GM18520 (cell line): Measurements from ENCODE around the gene BFSP2.

ENCODE experiments used
- ATAC-seq: cut with Tn5 transposase; IDR thresholded peaks from one replicate; pipeline ENCODE4 v1.9.1; 2021; ENCODE audit not compliant: unreplicated experiment

The BFSP2 gene

DNA sequence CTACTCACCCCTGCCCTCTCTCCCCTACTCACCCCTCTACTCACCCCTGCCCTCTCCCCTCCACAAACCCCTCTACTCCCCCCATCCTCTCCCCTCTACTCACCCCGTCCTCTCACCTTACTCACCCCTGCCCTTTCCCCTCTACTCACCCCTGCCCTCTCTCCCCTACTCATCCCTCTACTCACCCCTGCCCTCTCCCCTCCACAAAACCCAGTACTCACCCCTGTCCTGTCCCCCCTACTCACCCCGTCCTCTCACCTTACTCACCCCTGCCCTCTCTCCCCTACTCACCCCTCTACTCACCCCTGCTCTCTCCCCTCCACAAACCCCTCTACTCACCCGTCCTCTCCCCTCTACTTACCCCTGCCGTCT lies 14.2 kb downstream of the BFSP2 start:
- ATAC-seq = no peak

DNA sequence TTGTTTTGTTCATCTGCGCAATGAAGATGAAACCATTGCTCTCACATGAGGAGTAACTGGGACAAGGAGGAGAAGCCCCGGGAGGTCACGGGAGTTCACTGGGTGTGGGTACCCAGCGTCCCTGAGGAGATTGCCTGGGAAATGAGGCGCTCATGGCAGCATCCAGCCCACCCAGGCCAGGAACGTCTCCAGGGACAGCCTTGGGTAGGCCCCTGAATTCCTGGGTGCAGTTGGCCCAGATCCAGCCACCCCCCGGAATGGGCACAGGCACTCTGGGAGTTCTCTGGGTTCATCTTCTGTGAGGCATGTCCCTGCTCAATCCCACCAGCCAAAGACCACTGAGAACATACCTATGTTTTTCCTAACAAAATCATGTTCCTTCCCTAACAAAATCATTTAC lies 18.5 kb downstream of the BFSP2 start:
- no peak for ATAC-seq

DNA sequence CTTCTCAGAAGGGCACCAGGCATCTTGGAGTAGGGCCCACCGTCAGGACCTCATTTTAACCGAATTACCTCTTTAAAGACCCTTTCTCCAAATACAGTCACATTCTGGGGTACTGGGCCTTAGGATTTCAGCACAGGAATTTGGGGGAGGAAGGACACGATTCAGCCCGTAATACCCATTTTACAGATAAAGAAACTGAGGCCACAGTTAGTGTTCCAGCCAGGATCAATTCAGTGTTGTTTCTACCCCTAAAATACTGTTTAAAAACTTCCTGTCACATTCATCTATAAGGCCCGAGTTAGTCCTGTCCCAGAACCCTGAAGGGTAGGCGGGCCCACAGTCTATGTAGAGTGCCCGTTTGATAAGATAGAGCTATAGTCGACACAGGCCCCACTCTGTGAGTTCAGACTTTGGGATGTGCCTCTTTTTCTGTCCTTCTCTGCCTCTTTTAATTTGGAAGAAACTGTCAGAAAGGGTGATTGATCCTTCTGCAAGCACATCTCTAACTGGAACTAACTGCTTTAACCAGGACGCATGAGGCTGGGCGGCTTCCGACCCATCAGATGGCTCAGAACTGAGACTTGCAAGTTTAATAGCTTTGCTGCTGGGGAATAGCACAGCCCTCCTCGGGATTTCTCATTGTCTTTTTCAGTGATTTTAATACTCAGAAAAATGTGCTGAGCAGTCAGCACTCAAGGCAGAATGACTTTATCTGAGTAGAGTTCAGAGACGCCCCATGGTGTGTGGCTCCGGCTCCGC lies 19.5 kb downstream of the BFSP2 start:
- ATAC-seq = no peak

DNA sequence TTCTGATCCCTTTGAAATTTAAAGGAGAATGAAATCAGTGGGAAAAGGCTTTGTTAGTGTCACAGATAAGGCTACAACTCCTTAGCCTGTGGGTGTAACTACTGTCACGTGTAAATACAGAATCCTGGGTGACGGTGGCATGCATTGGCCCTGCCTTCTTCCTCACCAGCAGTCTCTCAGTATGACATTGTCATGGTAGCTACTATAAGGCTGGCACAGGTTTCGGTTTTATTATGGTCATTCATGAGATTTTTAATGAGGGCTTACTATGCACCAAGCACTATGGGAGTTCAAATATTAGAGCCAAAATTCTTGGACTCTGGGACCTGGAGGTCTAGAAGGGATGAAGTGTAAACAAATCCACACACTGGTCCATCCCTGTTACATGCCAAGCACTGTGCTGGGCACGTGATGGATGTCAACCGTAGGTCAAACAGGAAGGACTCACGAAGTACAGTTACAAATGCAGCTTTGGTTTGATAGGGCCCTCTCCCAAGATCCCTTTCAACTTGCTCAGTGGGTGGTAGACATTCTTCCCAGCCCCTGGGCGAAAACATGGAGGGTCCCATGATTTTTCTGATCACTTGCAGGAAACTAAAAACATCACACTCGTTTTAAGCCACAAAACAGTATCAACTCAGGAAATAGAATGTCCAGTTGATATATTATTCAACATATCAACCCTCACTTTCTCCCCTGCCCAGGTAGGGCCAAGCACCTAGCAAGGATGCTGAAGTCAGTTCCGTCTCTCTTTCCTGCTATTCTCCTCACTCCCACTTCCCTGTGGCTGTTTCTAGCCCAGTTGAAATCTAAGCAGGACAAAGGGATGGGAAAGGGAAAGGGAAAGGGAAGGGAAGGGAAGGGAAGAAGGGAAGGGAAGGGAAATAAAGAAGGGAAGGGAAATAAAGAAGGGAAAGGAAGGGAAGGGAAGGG lies 25.3 kb downstream of the BFSP2 start:
- peak; percentile 67 for ATAC-seq

DNA sequence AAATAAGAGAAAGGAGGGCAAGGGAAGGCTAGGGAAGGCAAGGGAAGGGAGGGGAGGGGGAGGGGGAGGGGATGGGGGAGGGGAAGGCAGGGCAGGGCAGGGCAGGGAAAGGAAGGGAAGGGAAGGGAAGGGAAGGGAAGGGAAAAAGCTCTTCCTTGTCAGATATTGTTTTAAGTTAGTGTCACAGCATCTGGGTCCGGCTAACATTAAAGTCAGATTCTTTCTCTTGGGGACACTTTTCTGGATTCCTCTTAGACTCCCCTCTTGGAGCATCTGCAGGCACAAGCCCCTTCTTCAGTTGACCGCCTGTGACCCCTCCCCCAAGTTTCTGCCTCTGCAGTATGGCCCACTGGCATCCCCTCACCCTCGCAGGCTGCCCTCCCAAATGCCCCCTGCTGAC lies 26.0 kb downstream of the BFSP2 start:
- ATAC-seq = no peak

DNA sequence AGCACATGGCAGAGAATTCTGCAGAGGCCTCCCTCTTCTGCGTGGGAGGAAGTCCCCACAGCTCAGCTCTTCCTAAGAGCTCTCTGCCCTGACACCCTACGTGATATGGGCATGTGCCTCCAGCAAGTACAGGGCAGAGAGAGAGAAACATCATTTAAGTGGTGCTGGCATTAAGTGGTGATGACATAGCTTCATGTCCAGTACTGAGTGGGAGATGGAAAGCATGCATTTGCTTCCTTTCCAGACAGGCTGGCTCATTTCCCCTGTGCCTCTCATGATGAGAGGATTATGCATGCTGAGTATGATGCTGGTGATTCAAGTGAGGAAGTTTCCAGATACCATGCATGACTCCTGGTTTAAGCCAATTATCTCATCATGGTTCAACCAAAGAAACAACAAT lies 26.9 kb downstream of the BFSP2 start:
- no peak for ATAC-seq

DNA sequence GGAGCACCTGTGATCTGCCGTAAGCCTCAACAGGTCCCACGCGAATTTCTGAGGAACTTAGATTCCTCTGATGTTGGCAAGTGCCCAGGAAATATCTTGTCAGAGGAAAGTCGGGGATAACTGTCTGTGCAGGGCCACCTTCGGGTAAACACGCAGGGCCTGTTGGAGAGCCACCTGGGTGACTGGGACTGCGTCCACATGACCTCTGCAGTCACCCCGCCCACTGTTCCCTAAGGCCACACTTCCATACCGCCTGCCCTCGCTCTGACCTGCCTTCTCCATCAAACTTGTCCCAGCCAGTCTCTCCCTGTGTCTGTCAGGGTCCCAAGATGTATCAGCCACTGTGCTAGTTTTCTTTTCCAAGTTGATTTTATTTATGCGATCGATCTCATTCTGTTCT lies 28.7 kb downstream of the BFSP2 start:
- ATAC-seq = no peak

DNA sequence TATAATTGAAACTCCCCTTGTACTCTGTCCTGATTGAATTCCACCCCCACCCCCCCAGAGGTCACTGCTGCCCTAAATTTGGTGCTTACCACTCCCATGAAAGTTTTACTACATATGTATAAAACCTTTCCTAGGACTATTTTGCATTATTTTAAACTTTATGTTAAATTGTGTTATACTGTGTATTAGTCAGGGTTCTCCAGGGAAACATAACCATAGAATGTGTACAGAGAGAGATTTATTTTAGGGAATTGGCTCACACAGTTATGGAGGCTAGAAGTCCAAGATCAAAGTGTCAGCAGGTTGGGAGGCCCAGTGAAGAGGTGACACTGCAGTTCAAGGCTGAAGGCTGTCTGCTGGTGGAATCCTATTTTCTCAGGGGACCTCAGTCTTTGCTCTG lies 29.2 kb downstream of the BFSP2 start:
- ATAC-seq = no peak

DNA sequence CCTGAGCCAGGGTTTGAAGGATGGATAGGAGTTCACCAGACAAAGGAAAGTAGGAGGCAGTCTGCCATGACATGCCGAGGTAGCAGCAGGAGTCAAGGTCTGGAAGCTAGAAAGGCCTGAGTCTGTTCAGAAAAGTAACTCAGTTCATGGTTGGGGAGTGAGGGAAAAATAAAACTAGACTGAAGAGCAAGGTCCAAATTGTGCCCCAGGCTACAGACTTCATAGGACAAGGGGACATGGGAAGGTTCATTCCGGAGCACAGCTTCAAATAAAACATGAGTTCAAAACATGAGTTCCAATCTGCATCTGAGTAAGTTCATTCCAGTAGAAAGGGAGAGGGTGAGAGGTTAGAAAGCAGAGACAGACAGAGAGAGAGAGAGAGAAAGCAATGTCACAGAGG lies 39.7 kb downstream of the BFSP2 start:
- ATAC-seq = no peak

DNA sequence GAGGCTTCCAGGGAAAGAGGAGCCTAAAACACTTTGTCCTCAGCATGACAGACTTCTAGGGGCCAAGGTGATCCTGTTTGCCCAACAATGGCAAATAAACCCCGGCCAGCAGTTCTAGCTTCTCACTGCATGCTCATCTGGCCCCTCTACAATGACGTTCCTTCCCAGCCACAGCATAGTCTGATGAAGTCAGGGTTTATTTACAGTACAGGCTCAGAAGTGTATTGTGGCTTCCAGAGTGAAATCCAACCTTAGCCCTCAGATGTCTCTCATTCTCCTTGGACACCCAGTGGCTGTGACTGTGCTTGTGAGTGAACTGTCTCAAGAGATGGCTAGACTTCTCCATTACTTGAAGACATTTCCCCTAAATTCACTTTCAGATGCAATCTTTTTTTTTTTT lies 40.8 kb downstream of the BFSP2 start:
- no peak for ATAC-seq

DNA sequence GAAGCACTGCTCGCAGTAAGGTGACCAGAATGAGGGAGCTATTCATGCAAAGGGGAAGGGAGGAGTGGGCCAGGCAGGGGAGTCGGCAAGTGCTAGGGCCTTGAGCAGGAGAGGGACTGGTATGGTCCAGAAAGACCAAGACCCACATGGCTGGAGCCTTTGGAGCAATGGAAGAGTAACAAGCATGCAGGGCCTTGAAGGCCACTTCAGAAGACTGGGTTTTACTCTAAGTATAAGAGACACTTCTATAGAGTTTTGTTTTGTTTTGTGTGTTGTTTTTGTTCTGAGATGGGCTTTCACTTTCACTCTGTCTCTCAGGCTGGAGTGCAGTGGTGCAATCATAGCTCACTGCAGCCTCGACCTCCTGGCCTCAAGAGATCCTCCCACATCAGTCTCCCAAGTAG lies 42.0 kb downstream of the BFSP2 start:
- ATAC-seq = peak; percentile 58

DNA sequence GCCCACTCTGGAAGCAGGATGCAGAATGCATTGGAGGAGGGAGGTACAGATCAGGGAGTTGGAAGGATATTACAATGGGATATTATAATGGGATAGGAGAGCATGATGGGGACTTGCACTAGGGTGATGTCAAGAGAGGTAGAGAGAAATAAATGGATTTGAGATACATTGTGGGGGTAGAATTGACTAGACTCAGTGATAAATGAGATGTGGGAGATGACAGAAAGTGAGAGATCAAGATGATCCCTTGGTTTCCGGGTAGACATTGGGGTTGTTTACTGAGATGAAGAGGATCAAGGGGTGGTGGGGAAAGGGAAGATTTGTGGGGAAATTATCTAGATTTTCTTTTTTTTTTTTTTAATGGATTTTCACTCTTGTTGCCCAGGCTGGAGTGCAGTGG lies 42.7 kb downstream of the BFSP2 start:
- no peak for ATAC-seq

DNA sequence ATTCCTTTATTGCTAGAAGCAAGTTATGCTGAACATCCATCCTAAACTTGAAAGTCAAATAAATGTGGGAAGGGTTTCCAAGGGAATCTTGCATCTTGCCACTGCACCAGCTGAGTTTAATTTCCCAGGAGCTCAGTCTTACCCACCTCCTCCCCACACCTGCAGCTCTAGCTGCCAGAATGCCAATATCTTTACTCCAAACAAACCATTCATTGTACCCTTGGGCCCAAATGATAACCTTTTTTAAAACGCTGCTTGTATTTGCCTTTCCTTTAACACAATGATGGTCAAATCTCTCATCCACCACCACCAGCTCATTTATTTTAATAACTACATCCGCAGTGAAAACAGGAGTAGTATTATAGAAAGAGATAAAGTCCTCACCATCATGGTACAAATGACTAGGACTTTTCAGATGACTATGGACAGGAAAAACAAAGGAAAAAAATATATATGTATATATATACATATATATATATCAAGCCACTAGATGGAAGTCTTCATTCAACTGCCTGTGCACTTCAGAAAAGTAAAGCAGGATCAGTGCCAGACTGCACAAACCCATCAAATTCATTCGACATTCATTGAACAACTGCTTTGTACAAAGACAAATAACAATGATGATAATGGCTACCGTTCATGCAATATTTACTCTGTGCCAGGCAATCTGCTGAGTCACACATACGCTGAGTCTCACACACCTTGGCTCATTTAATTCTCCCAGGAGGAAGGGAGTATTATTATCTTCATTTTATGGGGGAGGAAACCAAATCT lies 44.0 kb downstream of the BFSP2 start:
- ATAC-seq = no peak

DNA sequence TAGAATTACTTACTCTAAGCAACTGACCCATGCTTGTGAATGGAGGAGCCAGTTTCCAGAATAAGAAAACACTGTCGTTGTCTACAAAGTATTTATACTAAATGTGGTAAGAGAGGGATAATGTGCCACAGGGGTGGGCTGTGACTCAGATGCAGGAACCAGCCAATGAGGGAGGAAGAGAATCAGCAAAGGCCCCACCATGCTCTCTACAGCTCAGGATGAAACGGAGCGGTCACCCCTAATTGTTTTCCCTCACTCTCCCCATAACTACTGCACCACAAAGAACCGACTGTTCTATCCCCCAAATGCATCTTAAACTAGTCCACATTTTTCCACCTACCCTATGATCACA lies 44.5 kb downstream of the BFSP2 start:
- ATAC-seq = no peak

DNA sequence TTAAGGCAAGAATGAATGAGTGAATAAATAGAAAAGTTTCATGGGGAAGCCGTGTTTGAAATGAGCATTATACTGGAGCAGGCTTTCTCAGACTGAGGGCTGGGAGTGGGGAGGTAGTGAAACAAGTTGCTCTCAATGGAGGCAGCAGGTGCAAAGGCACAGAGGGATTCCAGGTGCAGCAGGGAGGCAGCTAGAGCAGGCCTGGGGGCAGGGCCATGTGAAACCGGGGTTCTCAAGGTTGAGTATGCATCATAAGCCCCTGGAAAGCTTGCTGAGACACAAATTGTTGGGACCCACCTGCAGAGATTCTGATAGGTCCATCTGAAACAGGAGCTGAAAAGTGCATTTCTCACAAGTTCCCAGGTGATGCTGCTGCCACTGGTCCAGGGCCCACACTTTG lies 45.3 kb downstream of the BFSP2 start:
- ATAC-seq = no peak

DNA sequence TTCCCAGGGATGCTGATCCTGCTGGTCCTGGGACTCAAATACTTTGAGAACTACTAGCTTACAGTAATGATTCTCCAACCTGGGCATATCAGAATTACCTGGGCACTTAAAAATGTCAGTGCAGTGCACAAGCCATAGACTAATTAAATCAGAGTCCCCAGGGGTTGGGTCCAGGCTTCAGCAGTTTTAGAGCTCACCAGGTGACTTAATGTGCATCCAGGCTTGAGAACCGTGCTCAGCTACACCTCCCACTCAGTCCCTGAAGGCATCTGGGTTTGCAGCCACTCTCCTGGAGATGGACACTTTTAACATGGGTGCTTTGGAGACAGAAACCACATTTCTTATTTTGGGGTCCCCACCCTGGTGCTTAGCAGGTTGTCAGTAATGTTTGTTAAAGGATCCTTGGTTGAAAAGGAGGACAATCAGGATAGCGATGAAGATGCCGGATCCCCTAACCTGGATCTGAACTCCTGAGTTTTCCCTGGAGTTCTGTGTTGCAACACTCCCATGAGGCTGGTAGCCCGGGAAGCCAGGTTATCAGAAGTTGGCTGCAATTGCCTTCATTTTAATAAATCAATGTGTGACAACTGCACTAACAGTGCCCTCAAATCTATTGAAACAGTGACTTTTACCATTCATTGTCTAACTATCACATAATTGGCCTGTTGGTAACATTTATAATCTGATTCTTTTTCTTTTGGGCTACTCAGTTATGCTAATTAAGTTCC lies 48.1 kb downstream of the BFSP2 start:
- no peak for ATAC-seq

DNA sequence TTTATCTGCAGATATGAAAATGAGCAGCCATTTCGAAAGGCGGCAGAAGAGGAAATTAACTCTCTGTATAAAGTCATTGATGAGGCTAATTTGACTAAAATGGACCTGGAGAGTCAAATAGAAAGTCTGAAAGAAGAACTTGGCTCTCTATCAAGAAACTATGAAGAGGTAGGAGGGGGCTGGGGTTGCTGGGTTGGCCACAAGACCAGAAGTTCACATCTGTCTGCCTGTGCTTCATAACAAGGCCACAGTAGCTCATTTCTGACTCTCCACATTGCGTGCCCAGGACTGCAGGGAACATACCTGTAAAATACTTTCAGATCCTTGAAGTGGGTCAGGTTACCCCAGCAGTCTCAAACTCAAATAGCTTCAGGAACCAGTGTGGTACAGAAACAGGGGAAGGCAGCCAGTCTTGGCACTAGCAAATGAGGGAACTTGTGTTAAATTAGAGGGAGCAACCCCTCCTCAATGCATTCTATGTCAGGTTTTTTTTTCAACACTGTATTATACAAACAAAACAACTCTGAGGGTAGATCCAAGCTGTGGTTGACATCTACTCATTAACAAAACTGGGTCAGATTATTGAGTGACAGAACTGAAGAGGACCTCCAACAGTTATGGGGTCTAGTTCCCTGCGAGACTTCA lies 48.7 kb downstream of the BFSP2 start:
- ATAC-seq = peak; percentile 95

DNA sequence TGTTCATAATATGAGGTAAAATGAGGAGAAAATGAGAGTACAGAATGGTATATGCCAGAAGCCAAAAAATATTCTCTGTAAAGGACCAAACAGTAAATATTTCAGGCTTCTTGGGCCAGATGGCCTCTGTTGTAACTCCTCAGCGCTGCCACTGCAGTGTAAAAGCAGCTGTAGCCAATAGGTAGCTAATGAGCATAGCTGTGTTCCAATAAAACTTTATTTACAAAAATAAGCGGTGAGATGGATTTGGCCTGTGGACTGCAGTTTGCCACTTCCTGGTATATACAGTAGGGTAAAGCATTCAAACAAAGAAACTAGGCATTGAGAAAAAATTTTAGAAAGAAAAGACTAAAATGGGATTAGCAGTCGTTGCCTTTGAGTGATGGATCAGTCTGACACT lies 51.5 kb downstream of the BFSP2 start:
- no peak for ATAC-seq

DNA sequence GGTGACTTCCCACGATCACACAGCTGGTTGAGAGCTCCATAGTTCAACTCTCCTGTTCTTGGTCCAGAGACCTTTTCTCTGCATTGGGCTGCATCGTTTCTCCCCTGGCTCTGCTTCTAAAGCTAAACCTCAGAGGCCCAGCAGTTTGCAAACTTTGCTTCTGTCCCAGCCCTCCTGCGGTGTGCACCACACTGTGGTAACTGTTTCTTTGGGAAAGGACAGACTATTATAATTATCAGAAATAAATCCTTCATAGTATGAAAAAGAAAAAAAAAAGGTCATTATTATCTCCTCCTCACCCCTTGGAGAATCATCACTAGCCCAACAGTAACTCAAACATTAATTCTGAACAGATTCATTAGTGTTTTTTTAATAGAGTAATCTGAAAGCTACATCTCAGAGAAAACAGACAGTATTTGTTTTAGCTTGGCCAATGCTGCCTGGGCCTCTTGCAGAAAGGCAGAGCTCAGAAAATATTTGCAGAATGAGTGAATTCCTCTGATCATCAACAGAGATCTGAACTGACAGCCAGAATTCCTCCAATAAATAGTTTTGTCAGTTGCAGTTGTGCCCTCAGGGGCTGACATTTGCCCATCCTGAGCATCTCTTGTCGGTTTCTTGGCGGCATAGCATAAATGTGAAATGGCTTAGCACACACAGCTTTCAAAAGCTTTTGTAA lies 52.9 kb downstream of the BFSP2 start:
- ATAC-seq = no peak

DNA sequence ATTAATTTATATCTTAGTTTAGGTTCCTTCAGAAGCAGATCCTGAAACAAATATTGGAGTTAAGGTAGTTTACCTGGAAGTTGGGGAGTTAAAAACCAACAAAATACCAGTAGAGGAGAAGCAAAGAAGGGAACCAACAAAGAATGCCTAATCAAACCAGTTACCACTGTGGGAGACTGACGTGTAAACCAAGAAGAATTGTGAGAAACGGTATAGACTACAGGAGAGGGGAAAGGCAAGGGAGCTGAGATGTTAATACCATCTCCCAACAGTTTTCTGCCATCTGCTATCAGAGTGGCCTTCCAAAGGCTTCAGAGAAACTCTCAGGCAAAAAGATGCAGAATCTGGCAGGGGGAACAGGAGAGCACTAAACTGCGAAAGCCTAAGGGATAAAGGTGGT lies 53.5 kb downstream of the BFSP2 start:
- ATAC-seq = no peak
